Kidney epithelial cell (primary cell): ENCODE measurements around the gene RGS21. TPM values are rescaled to one million over a fixed set of nuclear protein-coding genes. Genes with fewer than 3 reads are reported as not detected.
"Not testable (repeated sequence)": the region's sequence is repeated elsewhere in the genome, so short reads cannot be mapped to it uniquely, and the experiment has no call there.

ENCODE experiments used
- DNase-seq: peaks from one replicate; pipeline ENCODE4 v3.0.0-alpha.2; 2010; ENCODE audit warnings: low read depth
- H3K27me3 ChIP-seq: 2 replicates; pipeline ENCODE4 v1.6.0; 2011; ENCODE audit warnings: low read length; ENCODE audit not compliant: control insufficient read depth, insufficient read depth
- H3K36me3 ChIP-seq: 2 replicates; pipeline ENCODE4 v1.5.1; 2011; ENCODE audit warnings: low read length; ENCODE audit not compliant: control insufficient read depth, insufficient read depth
- H3K4me3 ChIP-seq: 2 replicates; pipeline ENCODE4 v1.5.1; 2011; ENCODE audit warnings: low read depth, mild to moderate bottlenecking, control low read depth, low read length
- CTCF ChIP-seq: IDR thresholded peaks from 2 replicates; pipeline ENCODE4 v1.5.1; 2011; ENCODE audit warnings: mild to moderate bottlenecking, moderate library complexity, low read length, control low read depth, inconsistent platforms; ENCODE audit not compliant: insufficient read depth, poor library complexity, severe bottlenecking
- total RNA-seq: library from RNA; depleted of rRNA; stranded (reverse); fragments of >200 nt; gene quantifications from 2 replicates; pipeline ENCODE4 v1.2.3, GENCODE V29; 2015

RGS21 gene
- total RNA-seq, 1 donor from 2014 or later, result not detected

GRCh38 chr1:192284927-192285326, 31.9 kb upstream of the RGS21 start:
- H3K27me3 ChIP-seq, result no peaks in the 10 kb centered on the region
- no peak overlapping the region for H3K4me3 ChIP-seq
- no peak for DNase-seq
- no peaks in the 10 kb centered on the region for H3K36me3 ChIP-seq
- no peak for TF ChIP-seq CTCF

- H3K27me3 ChIP-seq, result no peaks in the 10 kb centered on the region
- no peak overlapping the region for H3K4me3 ChIP-seq
- no peaks in the 10 kb centered on the region for H3K36me3 ChIP-seq
- TF ChIP-seq CTCF, result no peak
- no peak for DNase-seq
Observed at GRCh38 chr1:192303029-192303428, 13.8 kb upstream of the RGS21 start.

GRCh38 chr1:192308314-192308713, 8.5 kb upstream of the RGS21 start:
- not testable (repeated sequence) for H3K36me3 ChIP-seq, DNase-seq, H3K27me3 ChIP-seq, H3K4me3 ChIP-seq

- H3K4me3 ChIP-seq, result no peak overlapping the region
- DNase-seq, result peak; percentile 1
Observed at GRCh38 chr1:192311281-192311680, 5.5 kb upstream of the RGS21 start.

GRCh38 chr1:192327997-192328396, 11.2 kb downstream of the RGS21 start:
- no peak for DNase-seq
- Histone ChIP-seq H3K36me3 (no peaks in the 10 kb centered on the region), H3K27me3 (no peaks in the 10 kb centered on the region), H3K4me3 (no peak overlapping the region)
- no peak for TF ChIP-seq CTCF

More at GRCh38 chr1:192311281-192311680, 5.5 kb upstream of the RGS21 start:
- no peaks in the 10 kb centered on the region for H3K36me3 ChIP-seq
- H3K27me3 ChIP-seq, result no peaks in the 10 kb centered on the region
- TF ChIP-seq CTCF, result peak; percentile 59

GRCh38 chr1:192342842-192343241, 26.1 kb downstream of the RGS21 start:
- Histone ChIP-seq H3K36me3 (no peaks in the 10 kb centered on the region), H3K27me3 (no peaks in the 10 kb centered on the region), H3K4me3 (no peak overlapping the region)
- TF ChIP-seq CTCF, result no peak
- no peak for DNase-seq
